AG09319 (cell line): ENCODE data around the gene ETV7.

Experiments used
- DNase-seq: peaks from one replicate; pipeline ENCODE4 v3.0.0-alpha.2; 2010; ENCODE audit warnings: low read depth; ENCODE audit errors: extremely low read depth
- CTCF ChIP-seq: IDR thresholded peaks from 2 replicates; pipeline ENCODE4 v1.5.1; 2011; ENCODE audit warnings: low read depth, mild to moderate bottlenecking, inconsistent platforms, low read length, moderate library complexity

Gene ETV7

GRCh38 chr6:36362551-36363370 lies 24.7 kb downstream of the ETV7 start:
- no peak for DNase-seq
- TF ChIP-seq CTCF = no peak

DNA sequence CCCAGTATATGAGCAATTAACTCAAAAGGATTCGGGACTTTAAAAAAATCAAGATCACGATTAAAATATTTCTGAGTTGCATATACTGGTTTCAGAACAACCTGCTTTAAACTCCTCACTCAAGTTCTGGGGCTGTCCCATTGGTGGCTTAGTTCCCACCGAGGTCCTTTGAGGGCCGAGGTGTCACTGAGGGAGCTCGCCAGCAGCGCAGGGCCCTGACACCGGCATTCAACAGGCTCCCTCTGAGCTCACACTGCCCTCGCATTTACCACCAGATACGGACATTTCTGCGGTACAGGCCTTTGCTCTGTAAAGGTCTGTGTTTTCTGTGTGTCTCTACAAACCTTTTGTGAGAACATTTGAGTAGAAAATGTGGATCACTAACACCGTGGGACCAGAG lies 26.4 kb downstream of the ETV7 start:
- TF ChIP-seq CTCF = no peak
- no peak for DNase-seq

DNA sequence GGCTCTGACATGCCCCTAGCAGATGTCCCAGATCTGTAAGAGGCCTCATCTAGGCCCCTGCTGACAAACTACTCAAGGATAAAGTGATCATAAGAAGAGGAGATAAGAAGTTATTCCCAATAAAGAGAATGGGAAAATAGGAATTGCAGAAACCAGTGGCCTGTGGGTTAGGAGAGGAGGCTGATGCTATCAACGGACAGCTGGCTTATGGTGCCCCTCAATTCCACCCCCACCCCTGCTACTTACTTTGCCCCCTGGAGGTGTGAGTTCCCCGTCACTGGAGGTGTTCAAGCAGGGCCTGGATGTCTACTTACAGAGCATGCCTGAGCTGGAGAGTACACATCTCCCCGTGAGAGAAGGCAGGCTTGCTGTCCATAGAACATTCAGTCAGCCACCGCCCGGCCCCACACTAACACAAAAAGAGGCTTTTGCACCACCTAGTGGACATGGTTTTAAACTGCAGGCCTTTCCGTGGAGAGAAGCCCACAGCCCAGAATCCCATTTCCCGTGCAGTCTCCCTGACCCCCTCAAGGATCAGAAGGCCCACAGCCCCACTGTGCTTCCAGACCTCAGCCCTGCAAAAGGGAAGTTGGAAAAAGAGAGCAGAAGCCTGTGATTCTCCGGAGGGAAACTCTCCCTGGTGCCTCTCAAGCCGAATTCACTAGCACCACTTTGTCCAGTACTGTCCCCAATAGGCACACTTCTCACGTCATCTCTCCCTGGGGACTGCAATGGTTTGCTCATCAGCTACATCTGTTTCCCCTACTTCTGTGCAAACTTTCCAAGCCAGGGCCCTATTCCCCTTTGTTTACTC lies 27.0 kb downstream of the ETV7 start:
- peak; percentile 20 for DNase-seq
- peak; percentile 80 for TF ChIP-seq CTCF

DNA sequence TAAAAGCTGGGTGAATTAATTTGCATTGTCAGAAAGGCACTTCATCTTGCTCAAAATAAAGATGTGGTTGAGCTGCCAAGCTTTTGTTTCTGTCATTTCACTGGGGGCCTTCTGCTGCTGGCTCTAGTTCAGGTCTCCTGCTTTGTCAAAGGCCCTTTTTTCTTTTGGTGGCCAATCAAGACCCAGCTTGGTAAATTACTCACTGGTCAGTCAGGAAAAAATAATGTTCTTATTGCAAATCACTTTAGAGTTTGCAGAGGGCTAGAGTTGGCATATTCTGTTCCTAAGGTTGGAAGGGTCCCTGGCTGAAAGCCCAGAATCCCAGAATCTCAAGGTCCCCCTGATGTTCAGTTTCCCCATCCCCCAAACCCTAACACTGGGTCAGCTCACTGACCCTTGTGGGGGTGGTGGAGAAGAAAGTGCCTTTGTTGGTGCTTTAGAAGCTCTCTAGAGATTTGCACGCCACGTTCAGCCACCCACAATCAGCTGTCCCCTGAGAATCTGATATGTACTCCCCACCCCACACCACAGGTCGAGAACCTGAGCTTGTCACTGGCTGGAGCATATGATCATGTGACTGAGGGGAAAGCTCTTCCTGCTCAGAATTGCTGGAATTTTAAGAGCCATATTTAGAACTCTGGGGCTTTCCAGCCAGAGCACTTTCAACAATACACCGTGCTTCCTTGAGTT lies 29.1 kb downstream of the ETV7 start:
- no peak for TF ChIP-seq CTCF
- no peak for DNase-seq

DNA sequence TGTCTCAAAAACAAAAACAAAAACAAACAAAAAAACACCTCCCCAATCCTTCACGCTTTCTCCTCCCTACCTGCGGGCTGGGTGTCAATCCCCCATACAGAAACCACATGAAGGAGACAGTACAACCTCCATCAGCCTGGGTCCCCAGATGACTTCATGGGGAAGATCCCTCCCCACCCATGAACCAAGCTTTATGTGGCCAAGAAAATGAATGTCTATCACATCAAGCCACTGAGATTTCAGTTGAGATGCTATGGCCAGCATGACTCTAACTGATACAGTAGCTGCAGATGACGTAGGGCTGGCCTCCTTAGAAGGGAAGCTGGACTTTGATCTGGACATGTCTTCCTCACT lies 29.6 kb downstream of the ETV7 start:
- no peak for DNase-seq
- TF ChIP-seq CTCF = no peak

DNA sequence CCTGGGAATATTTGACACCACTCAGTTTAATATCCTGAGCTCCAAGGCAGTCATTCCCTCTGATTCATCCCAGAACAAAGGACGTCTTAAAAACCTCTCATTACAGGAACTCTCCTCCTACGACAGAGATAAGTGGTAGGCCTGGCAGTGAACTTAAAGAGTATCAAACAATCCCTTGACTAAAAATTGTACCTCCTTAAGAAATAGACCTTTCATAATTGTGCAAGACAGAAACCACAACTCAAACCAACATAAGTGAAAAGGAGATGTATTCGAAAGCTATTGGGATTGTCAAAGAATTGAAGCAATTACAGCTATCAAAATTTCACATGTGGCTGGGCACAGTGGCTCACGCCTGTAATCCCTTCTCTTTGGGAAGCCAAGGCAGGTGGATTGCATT lies 31.6 kb downstream of the ETV7 start:
- TF ChIP-seq CTCF = no peak
- no peak for DNase-seq
